HG03520 (cell line): ENCODE measurements around the gene MCF2L.

Experiments used
- ATAC-seq: cut with Tn5 transposase; IDR thresholded peaks from one replicate; pipeline ENCODE4 v1.9.1; 2021; ENCODE audit warnings: mild to moderate bottlenecking, moderate library complexity; ENCODE audit not compliant: unreplicated experiment

The MCF2L gene

DNA sequence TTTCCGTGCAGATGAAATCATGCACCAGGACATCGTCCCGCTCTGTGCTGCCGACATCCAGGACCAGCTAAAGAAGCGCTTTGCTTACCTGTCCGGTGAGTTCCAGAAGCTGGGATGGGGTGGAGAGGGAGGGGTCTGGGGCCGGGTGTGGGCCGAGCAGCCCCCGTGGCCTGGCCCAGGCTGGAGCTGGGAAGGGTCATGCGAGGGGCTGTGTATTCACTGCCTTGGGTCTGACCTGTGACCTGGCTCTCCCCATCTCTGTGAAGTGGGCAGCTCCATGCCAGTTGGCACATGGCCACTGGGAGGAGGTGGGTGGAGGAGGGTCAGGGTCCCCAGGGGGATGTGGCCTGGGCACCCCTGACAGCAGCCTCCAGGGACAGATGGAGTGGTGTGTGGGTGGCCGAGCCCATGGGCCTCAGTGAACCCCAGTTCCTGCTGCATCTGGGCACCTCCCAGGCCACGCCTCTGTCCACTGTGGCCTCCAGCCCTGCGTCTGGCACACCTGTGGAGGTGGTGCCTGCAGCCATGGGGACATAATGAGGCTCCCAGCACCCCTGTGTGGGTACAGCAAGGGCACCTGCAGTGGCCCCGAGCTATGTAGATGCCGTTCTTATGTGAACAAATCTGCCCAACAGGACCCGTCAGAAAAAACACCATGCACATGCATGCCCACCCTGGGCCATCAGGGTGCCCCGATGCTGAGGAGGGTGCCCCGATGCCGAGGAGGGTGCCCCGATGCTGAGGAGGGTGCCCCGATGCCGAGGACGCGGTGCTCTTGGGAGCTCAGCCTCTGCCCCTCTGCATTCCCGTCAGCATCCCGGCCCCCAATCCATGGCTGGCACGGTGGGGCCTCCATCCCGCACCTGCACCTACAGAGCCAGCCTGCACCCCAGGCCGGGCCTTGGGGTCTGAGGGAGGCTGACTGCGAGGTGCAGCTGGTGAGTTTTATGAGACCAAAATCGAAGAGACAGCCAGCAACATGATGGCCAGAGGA, 46.0 kb downstream of the MCF2L start:
- no peak for ATAC-seq

DNA sequence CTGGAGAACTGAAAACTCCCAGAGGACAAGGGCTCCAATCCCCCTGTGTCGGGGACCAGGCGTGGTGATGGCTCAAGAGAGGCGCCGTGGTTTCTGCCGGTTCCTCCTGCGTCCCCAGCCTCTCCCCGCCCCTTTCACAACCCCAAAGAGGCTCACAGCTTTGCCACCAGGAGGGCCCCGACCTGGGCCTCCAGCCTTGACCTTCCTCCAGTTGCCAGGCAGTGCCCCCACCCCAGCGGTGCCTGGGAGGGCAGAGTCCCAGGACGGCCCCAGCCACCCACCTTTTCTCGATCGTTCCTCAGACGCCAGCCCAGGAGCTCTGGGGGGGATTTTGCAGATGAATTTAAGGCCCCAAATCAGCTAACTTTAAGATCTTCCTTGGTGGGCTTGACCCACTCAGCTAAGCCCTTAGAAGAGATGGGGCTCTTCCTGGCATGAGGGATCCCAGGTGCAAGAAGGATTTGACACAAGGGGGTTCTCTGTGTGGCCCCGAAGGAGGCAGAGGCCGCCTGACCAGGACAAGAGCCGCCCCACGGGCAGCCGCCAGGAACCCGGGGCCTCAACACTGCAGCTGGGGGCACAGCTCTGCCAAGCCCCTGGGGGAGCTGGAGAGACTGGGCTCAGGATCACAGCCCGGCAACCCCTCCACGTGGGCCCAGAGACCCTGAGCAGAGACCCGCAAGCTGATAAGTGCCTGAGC, 47.0 kb downstream of the MCF2L start:
- ATAC-seq = no peak

DNA sequence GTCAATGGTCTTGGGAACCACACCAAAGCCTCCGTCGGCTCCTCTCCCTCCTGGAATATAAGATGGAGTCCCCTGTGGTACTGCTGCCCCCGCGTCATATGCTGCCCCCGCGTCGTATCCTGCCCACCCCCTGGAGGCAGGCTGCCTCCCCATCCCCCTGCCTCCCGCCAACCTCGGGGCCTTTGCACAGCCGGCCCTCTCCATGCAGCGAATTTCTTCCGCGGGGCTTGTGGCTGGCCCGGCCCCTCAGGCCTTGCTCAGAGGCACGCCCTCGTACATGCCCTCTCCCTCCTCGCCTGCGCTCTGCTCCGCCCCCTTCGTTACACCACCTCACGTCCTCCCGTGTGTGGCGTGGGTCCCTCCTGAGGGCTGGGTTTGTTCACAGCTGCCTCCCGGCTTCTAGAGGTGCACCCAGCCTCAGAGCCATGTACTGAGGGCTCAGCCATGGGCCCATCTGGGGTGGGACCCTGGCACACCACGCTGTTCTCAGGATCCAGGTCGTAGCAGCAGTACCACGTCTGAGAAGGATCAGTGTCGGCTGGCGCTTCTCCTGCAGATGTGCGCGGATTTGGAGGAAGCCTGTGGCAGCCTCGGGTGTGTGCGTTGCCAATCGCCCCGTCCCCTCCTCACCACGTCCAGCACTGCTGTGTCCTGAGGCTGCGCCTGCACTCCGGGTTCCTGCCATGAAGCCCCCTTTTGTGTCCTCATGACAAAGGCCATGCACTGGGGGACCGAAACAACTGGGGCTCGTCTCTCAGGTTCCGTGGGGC, 47.7 kb downstream of the MCF2L start:
- no peak for ATAC-seq

DNA sequence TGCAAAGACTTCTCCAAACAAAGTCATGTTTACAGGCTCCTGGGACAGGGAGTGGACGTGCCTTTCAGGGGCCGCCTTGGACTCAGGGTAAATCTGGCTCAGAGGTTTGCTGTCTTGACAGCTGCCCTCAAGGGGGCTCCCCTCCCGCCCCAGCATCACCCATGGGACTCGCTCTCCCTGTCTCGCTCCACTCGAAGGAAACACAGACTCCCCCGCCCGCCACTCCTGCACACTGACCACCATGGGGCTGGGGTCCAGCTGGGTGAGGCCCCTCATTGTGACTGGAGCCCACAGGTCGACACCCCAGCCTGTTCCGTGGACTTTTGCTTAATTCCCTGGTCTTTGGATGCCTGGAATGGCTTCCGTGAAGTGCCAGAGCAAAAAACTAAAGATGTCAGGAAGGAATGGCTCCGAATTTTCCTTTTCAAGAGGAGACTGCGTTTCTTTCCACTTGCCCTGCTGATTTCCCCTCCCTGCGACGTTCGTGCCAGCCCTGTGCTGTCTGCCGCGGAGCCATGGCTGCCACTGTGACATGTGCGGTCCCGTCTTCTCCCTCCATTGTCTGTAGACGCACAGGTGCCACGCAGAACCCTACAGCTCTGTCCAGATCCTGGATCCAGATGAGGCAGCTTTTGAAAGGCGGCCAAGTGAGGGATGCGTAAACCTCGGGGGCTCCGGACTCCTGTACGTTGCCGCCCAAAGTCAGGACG, 48.6 kb downstream of the MCF2L start:
- ATAC-seq = no peak

DNA sequence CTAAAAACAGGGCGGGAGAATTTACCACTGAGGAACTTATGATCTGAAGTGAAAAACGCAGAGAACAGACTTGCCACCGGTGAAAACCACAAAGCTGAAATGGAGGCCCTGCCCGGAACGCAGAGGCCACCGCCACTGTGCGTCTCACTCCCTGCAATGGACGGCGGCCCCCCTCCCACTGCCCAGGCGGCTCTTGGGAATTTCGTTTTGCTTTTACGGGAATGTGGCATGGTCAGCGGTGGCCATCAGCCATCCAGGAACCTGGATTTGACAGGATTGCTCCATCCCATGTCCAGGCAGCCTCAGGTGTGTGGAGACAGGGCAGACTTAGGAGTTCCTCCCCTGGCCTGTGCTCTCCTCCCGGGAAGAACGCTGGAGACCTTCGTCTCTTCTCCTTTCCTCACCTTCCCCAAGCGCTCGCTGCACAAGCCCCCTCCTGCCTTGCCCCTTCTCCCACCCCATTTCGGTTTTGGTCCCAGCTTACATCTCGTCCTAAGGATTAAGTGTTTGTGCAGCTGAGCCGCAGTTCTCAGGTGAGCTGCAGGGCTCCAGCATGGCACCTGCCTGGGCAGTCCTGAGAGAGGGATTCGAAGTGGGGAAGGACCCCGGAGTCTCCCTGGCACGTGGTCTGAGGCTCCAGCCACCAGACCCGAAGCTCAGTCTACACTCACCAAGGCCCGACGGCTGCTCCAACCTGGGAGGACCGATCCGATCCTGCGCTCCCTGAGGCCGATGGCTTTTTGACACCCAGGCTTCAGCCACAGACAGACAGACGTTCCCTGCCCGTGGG, 49.9 kb downstream of the MCF2L start:
- ATAC-seq = no peak

DNA sequence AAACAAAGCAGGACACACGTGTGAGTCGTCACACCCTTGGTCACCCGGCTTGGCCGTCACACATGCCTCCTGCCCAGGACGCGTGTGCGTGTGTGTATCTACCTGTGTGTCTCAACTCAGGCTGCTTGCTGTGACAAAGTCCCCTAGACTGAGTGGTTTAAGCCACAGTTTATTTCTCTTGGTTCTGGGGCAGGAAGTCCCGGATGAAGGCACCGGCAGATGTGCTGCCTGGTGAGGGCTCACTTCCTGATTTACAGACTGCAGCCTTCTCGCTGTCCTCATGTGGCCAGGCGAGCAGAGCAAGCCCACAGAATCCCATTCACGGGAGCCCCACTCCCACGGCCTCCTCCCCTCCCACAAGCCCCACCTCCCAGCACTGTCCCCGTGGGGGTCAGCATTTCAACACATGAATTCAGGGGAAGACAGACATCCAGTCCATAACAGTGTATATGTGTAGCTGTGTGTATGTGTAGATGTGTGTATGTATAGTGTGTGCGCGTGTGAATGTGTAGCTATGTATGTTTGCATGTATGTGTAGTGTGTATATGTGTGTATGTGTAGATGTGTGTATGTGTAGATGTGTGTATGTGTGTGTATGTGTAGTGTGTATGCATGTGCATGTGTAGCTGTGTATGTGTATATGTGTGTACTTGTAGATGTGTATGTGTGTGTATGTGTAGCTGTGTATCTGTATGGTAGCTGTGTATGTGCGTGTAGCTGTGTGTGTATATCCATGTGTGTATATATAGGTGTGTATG, 51.5 kb downstream of the MCF2L start:
- no peak for ATAC-seq

DNA sequence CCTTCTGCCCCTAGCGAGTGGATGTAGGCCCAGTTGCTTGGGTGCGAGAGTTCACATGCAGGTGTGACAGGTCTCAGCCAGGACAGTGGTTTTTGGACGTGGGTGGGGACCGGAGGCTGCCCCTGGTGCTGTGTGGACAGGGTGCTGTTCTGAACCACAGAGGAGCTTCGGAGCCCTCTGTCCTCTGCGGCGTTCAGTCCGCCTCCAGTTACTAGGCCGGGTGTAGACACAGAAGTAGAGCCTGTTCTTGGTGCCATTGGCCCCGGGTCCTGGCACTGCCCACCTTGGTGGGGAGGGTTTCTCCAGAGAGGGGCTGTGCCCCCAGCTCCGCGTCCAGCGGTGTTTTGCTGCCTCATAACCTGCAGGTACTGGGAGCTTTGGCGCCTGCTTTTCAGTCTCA, 52.4 kb downstream of the MCF2L start:
- no peak for ATAC-seq

DNA sequence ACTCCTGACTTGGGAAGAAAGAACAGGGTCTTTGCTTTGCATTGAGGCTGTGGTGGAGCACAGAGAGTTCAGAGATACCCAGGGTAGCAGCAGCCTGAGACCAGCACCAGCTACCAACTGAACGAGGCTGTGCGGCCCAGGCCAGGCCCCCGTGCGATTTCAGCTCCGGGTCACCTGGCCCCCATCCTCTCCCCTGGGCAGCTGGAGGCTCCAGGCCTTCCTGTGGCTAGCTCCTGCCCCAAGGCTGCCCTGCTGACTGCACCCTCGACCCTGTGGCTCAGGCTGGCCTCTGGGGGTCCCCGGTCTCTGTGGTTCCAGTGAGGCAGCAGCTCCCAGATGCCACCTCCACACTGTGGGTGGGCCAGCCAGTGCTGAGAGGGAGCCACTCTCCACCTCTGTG, 52.8 kb downstream of the MCF2L start:
- ATAC-seq = no peak

DNA sequence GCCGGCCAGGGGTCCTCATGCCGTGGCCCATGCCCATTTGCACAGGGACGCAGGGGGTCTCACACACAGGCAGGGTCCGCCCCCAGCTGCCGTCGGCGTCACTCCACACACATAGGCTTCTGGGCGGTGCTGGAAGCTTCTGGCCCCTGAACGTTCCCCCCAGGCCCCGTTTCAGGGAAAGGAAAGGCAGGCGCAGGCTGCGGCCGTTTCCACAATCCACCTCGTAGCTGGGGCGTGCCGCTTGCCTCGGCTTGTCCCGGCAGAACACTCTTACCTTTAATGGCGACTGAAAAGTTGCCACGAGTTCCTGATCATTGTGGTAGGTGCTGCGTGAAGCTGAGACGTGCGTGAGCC, 53.4 kb downstream of the MCF2L start:
- no peak for ATAC-seq

DNA sequence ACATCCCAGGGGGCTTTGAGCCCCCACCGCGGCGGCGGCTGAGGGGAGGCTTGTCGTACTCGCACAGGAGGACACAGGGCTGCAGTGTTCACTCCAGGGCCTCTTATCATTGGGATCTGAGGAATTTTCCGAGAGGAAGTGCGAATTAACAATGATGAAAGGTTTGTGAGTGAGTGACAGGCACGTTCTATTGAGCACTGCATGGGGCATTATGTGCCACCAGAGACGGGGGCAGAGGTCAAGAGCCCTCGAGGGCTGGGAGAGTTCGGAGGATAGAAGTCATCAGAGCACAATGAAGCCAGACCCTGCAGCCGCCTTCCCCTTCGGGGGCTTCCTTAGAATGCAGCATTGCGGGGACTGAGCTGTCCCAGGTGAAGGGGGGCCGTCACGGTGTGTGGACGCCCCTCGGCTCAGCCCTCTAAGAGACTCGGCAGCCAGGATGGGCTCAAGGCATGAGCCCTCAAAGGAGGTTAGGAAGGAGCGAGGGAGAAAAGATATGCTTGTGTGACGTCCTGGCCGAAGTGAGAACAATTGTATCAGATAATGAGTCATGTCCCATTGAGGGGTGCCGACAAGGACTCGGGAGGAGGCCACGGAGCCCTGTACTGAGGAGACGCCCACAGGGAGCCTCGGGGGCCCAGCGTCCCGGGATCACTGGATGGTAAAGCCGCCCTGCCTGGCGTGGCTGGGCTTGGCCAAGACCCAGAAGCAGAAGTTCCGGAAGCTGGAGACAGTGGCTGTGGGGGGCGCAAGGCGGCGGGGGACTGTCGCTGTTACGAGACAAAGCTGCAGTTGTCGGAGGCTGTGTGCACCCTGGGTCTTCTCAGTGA, 53.9 kb downstream of the MCF2L start:
- no peak for ATAC-seq

DNA sequence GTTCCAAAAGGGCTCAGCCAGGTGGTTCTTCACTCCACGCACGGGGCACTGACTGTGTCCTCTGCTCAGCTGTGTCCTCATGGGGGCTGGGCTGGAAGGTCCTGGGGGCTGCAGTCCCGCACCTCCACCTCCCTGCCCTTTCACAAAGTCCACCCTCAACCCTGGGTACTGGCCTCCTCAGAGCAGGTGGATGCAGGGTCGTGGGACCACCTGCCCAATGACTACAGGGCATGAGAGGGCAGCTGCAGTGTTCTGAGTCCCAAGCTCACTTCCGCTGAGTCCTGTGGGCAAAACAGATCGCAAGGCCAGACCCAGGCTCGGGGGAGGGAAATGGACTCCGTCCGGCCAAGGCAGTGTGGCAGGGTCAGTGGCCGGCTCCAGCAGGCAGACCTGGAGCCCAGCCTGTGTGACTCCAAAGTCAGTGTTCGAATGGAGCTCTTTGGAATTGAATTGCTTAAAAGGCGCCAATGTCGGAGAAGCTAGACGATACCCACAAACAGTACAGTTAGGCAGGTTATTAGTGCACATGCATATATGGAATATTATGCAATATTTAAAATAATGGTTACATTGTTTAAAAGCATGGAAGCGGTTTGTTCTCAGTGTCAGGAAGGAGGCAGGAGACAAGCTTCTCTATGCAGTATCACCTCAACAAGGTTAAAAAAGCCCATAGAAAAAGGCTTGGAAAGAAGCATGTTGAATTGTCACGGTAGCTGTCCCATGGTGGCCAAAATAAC, 54.8 kb downstream of the MCF2L start:
- no peak for ATAC-seq

DNA sequence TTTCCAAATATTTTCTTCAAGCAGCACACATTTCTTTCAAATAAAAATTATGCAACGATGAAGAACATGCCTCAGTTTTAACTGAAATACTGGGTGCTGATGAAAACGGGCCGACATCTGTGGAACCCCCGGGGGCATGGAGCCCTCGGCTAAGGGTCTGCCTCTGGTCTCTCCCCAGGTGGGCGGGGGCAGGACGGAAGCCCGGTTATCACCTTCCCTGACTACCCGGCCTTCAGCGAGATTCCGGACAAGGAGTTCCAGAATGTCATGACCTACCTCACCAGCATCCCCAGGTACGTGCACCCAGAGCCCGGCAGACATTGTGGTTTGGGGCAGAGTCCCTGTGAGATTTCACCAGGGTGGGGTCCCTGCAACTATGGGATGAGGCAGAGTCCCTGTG, 55.5 kb downstream of the MCF2L start:
- ATAC-seq = no peak

DNA sequence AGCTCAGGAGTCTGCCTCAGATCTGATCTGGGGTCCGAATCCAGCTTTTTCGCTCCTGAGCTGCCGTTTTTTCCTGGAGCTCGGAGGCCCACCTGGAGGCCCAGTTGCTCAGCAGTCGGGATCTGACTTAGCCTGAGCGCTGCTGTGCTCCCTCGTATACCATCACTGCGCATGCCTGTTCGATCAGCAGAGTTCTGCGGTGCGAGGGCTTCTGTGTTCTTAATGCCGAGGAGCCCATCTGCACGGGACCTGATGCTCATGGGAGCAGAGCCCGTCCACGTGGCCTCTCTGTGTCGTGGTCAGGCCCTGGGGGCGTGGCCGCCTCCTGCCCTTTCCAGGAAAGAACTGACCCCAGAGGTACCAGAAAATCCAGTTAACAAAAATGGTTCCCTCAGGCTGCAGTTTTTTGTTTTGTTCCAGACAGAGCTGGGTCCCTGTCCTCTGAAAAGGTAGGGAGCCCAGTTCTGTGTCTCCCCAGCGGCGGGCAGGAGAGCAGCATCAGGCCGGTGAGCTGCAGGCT, 57.4 kb downstream of the MCF2L start:
- ATAC-seq = no peak

DNA sequence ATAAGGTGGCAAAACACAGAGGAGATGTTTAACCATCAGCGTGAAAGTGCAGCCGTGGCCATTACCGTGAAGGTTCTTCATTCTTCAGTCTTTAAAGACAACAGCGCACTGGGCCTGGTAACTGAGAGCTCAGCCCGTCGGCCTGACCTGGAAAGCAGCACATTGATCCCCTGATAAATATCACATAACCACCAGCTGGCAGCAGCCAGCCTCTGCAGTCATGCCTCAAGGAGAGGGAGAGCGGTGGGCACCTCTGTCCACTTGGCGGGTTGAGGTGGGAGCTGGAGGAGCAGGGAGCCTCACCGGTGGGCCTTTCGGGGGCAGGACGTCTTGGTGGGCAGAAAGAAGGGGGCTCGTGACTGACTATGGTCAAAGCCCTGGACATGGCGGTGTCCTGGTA, 58.1 kb downstream of the MCF2L start:
- no peak for ATAC-seq

DNA sequence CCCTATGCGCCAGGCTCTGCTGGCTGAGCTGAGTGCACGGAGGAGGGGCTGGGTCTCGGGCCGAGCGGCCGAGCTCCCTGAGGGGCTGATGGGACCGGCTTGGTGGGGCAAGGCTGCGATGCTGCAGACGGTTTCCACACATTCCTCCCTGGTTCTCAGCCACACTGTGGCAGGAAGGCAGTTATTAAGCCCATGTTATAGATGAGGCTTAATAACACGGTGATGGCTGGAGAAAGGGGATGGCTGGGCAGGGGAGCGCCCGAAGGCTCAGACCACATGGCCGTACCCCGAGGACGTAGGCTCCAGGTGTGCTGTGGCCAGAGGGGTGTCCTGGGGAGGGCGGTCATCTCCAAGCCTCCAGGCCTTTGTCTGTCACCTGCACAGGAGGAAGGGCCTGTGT, 58.6 kb downstream of the MCF2L start:
- ATAC-seq = no peak

DNA sequence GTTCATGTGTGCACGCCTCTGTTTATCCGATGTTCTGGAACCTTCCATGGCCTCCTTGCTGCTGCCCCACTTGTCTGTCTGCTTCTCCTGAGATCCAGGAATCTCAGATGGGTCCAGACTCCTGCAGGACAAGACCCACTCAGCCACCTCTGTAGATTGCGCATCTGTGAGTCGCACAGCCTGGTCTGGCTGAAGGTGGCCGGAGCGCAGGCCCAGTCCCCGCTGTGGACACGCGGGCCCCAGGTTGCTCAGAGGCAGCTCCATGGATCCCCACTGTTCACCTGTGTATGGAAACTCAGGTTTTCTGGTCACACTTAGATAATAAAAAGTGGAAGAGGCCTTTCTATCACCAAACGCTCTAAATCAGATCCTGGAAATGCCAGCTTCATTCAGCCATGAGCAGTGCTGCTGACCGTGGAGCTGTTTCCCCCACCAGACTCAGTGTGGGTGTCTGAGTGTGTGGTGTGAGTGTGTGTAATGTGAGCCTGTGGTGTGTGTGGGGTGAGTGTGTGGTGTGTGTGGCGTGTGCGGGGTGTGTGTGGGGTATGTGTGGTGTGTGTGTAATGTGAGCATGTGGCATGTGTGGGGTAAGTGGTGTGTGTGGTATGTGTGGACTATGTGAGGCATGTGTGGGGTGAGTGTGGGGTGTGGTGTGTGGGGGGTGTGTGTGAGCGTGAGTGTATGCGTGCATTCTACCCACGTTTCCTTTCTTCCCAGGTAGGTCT, 59.5 kb downstream of the MCF2L start:
- ATAC-seq = no peak

DNA sequence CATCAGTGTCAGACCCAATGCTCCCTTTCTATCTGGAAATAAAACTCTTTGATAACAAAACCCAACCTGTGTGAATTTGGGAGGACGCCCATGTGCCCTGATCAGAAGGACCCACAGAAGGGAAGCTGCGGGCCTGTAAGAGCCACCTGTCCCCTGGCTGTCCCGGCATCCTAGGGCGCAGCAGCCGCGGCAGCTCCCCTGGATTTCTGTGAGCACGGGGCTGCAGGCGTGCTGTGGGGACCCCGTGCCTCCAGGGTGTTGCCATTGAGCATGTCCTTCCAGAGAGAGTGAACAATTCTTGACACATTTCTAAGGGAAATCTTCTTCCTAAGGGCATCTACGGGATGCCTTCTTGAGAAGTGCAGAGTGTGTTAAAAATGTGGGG, 60.0 kb downstream of the MCF2L start:
- no peak for ATAC-seq
